ENCODE data around the gene NISCH.

NISCH gene

DNA sequence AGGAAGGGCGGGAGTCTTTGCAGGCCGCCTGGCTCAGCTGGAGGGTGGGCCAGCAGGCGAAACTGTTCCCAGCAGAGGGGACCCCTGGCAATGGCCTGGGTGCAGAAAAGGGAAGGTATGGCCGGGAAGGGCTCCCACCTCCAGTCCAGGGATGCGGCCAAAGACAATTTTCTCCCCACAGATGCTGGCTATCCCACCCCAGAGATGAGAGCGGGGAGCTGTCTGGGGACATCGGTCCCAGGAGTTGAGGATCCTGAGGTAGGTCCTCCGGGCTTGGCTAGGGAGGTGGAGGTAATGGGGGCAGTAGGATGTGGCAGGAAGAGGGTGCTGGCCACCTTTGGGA, 12.2 kb upstream of the NISCH start:
- no peak overlapping the region for H3K27ac Mint-ChIP-seq
- peaks cover 15% of the 10 kb centered on the region for H3K4me1 Mint-ChIP-seq
- H3K36me3 Mint-ChIP-seq (ENCODE audit: low read depth) = no peaks in the 10 kb centered on the region
- TF ChIP-seq, protein P1, sequence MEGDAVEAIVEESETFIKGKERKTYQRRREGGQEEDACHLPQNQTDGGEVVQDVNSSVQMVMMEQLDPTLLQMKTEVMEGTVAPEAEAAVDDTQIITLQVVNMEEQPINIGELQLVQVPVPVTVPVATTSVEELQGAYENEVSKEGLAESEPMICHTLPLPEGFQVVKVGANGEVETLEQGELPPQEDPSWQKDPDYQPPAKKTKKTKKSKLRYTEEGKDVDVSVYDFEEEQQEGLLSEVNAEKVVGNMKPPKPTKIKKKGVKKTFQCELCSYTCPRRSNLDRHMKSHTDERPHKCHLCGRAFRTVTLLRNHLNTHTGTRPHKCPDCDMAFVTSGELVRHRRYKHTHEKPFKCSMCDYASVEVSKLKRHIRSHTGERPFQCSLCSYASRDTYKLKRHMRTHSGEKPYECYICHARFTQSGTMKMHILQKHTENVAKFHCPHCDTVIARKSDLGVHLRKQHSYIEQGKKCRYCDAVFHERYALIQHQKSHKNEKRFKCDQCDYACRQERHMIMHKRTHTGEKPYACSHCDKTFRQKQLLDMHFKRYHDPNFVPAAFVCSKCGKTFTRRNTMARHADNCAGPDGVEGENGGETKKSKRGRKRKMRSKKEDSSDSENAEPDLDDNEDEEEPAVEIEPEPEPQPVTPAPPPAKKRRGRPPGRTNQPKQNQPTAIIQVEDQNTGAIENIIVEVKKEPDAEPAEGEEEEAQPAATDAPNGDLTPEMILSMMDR (IDR thresholded peaks at IDR 0.05; ENCODE audit: unreplicated experiment in 3 of 3) = no peak
- peak overlapping the region in 1 of 3 experiments; percentile 38 for H3K4me3 Mint-ChIP-seq
- no peaks in the 10 kb centered on the region for H3K9me3 Mint-ChIP-seq
- H3K27me3 Mint-ChIP-seq (ENCODE audit: low read depth) = peaks cover 6% of the 10 kb centered on the region

DNA sequence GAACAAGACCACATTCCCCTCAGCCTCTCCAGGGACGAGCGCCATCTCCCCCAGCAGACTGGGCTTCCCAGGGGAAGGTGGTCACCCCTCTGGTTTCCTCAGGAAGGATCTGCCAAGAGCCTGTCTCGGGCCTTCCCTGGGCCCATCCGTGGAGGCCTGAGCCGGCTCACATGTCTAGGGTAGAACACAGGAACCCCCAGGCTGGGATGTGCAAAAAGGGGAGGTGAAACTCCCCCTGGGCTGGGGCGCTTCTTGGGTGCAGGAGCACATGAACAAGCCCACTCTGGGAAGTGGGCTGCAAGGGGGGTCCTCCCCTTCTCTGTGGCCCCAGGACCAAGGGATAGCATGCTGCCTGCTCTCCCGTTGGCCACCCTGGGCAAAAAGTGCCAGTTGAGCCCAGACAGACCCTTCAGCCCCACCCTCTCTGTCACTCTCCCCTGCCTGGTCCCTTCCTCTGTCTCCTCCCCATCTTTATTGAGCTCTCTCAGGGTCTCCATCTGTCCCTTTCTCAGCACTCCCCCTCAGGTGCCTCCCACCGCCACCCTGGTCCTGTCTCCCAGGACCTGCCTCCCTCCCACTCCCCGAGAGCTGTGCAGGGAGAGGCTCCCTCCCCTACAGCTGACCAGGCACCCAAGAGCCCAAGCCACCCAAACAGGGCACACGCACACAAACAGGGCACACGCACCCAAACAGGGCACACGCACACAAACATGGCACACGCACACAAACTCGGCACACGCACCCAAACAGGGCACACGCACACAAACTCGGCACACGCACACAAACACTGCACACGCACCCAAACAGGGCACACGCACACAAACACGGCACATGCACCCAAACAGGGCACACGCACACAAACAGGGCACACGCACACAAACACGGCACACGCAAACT, 11.4 kb upstream of the NISCH start:
- Mint-ChIP-seq H3K4me1 (peaks cover 23% of the 10 kb centered on the region), H3K9me3 (no peaks in the 10 kb centered on the region), H3K36me3 (ENCODE audit: low read depth) (no peaks in the 10 kb centered on the region), H3K4me3 (peak overlapping the region; percentile 64 to 78 (median 64)), H3K27me3 (ENCODE audit: low read depth) (peaks cover 11% of the 10 kb centered on the region), H3K27ac (peak overlapping the region in 1 of 3 experiments; percentile 43)
- TF ChIP-seq, protein P1 (IDR thresholded peaks at IDR 0.05; ENCODE audit: unreplicated experiment in 3 of 3) = no peak

DNA sequence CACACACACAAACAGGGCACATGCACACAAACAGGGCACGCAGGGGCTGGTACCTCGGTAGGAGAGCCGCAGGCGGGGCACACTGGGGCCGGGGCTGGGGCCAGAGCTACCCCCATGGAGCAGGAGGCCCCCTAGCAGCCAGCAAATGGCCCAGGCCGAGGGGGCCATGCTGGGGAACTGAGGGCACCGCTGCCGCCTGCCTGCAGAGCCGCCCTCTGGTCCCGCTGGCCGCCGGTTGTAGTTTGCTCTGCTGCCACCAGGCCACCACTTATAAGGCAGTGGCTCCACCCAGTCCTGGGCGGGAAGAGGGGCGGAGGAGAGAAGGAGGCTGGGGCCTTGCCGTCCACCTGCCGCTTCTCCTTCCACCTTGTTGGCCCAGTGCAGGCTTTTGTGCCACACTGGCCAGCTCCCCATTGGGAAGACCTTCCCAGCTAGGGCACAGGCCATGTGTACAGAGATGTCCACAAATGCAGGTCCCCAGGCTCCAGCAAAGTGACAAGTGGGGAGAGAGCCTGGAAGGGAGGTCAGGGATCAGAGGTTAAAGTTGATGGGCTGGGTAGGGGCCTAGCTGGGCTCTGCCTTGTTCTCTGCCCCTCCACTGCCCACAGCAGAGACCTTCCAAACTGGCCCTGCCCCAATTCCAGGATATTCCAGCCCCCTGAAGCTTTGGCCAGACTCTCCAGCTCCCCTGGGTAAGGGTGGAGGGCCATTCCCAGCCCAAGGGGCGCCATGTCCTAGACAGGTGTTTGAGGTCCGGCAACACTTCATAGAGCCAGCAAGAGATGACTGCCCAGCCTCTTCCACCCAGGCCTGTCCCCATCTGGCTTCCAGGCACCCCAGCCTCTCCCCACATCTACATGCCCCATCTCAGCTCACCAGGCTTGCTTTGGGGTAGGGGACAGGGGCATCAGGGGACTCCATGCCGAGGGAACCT, 10.3 kb upstream of the NISCH start, which contains the start of gene SEMA3G:
TSS of gene SEMA3G (minus strand) at position 244 of the 934 bp plus-strand sequence. CDS start at position 168, 76 bp downstream.
- Mint-ChIP-seq H3K4me3 (peak within 1 kb of the TSS; percentile 64 to 78 (median 64)), H3K27me3 (ENCODE audit: low read depth) (peaks cover 11% of the 10 kb centered on the region), H3K27ac (peak within 1 kb of the TSS in 1 of 3 experiments; percentile 43), H3K36me3 (ENCODE audit: low read depth) (no peaks in the 10 kb centered on the region), H3K4me1 (peaks cover 28% of the 10 kb centered on the region), H3K9me3 (no peaks in the 10 kb centered on the region)
- TF ChIP-seq, protein P1 (IDR thresholded peaks at IDR 0.05; ENCODE audit: unreplicated experiment in 3 of 3) = peak; percentile 58 to 72 (median 66)

DNA sequence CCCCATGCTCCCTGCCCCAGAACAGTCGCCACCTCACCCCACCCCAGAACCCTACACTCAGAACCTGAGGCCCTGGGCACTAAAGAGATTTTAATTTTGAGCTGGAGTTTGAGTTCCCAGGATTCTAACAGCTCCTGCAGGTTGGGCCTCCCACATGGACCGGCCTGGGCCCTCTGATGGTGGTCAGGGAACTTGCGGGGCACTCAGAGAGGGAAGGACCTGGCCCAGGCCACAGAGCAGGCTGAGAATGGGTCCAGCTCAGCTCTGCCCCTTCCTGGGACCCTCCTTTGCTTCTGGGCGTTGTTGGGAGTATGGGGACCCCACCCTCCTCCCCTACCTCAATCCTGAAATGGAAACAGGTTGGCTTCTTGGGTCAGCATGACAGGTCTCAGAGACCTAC, 9.4 kb upstream of the NISCH start:
- Mint-ChIP-seq H3K36me3 (ENCODE audit: low read depth) (no peaks in the 10 kb centered on the region), H3K27me3 (ENCODE audit: low read depth) (peaks cover 11% of the 10 kb centered on the region), H3K4me1 (peaks cover 33% of the 10 kb centered on the region), H3K4me3 (no peak overlapping the region), H3K9me3 (no peaks in the 10 kb centered on the region), H3K27ac (no peak overlapping the region)
- TF ChIP-seq, protein P1 (IDR thresholded peaks at IDR 0.05; ENCODE audit: unreplicated experiment in 3 of 3) = no peak

DNA sequence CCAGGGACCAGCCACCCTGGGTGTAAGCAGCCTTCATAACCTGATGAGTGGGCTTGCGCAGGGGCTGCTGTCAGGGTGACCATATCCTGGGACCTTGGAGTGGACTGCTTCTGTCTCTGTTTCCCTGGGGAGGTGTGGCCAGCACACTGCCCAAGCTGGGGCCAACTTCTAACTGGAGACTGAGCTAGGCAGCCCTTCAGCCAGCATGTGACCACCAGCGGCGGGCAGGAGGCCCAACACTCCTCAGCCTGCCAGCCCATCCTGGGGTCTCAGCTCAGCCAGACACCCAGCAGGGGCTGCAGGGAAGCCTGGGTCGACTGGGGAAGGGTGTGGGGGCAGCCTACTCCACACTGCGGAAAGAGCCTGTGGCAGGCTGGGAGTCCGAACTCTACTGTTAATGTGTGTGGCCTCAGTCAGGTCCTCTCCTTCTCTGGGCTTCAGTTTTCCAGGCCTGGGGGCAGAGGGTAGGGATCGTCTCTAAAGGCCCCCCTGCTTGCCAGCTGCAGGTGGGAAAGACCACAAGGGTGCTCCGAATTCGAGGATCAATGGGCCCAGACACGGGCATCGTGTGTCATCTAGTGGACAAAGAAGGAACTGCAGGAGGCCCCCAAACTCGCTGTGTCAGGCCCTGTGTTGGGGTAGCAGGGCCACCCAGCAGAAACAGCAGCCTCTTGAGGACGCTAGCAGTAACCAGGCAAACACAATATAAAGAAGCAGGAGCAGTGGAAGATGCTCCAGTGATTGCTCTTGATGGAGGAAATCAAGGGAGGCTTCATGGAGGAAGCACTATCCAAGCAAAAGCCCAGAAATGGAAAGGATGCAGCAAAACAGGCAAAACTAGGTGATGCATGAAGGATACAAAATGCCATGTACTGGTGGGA, 8.5 kb upstream of the NISCH start:
- Mint-ChIP-seq H3K27ac (peak overlapping the region in 2 of 3 experiments; percentile 21 to 39), H3K27me3 (ENCODE audit: low read depth) (peaks cover 11% of the 10 kb centered on the region), H3K9me3 (no peaks in the 10 kb centered on the region), H3K4me1 (peaks cover 40% of the 10 kb centered on the region), H3K36me3 (ENCODE audit: low read depth) (no peaks in the 10 kb centered on the region), H3K4me3 (peak overlapping the region in 1 of 3 experiments; percentile 10)
- TF ChIP-seq, protein P1 (IDR thresholded peaks at IDR 0.05; ENCODE audit: unreplicated experiment in 3 of 3) = peak; percentile 99 to 100 (median 99)

Data from nephron (organoid).